ENCODE data around the gene DBNDD2. TPM values are rescaled to one million over a fixed set of nuclear protein-coding genes. Genes with fewer than 3 reads are reported as not detected.

Gene DBNDD2
- total and polyA plus RNA-seq, 11 donors, result 209 to 423 (median 346) TPM

- H3K27ac ChIP-seq, result peak overlapping the region in 5 of 12 donors; percentile 83 to 90 (median 88)
- no peak for TF ChIP-seq POLR2A (IDR thresholded peaks at IDR 0.05)
- no peak for TF ChIP-seq CTCF (IDR thresholded peaks at IDR 0.05)
- no peaks in the 10 kb centered on the region for H3K27me3 ChIP-seq
- H3K4me3 ChIP-seq, result peak overlapping the region in 10 of 12 donors; percentile 74 to 97 (median 86)
- H3K4me1 ChIP-seq, result peaks cover 0 to 54% (median 39%) of the 10 kb centered on the region in 12 donors
- intact Hi-C loops (cut with DNase I), result loop anchor here in 5 of 10 donors (5.0 to 10.0 kb wide), 4 partner anchors 45 to 452 kb away; partner anchors contain the start of genes SYS1 (in 3 of the 5), STK4 (in 1 of the 5) and TOMM34 (in 1 of the 5)
- no peaks in the 10 kb centered on the region for H3K9me3 ChIP-seq
- peaks cover 0 to 45% (median 32%) of the 10 kb centered on the region in 9 donors for H3K36me3 ChIP-seq
- no peak for DNase-seq
- 70 to 83% (median 72%) methylated on average over 2 of the region's 2 CpGs for WGBS, 4 donors
- no peak for ATAC-seq
Measured at GRCh38 chr20:45416917-45417316, 8.8 kb downstream of the DBNDD2 start.

GRCh38 chr20:45419188-45420091 is 11.4 kb downstream of the DBNDD2 start:
- TF ChIP-seq POLR2A (IDR thresholded peaks at IDR 0.05), result peak in 1 of 2 donors; percentile 59
- no peak for TF ChIP-seq CTCF (IDR thresholded peaks at IDR 0.05)
- H3K36me3 ChIP-seq, result peaks cover 0 to 63% (median 48%) of the 10 kb centered on the region in 9 donors
- DNase-seq, result peak in 4 of 5 donors; percentile 79 to 89 (median 83)
- 46 to 57% (median 54%) methylated on average over 15 to 17 of the region's 17 CpGs for WGBS, 4 donors
- peak overlapping the region in 3 of 12 donors; percentile 11 to 23 (median 23) for H3K4me3 ChIP-seq
- H3K27me3 ChIP-seq, result no peaks in the 10 kb centered on the region
- H3K4me1 ChIP-seq, result peaks cover 0 to 54% (median 39%) of the 10 kb centered on the region in 12 donors
- ATAC-seq, result peak; percentile 92 to 94 (median 92)
- H3K27ac ChIP-seq, result peak overlapping the region; percentile 69 to 93 (median 88)
- intact Hi-C loops (cut with DNase I), result loop anchor here in 5 of 10 donors (5.0 to 10.0 kb wide), 4 partner anchors 47 to 455 kb away; partner anchors contain the start of genes SYS1 (in 3 of the 5), STK4 (in 1 of the 5) and TOMM34 (in 1 of the 5)
- no peaks in the 10 kb centered on the region for H3K9me3 ChIP-seq

GRCh38 chr20:45420125-45420524 is 12.0 kb downstream of the DBNDD2 start:
- H3K4me3 ChIP-seq, result no peak overlapping the region
- TF ChIP-seq CTCF (IDR thresholded peaks at IDR 0.05) (peak in 1 of 12 donors; percentile 9), POLR2A (IDR thresholded peaks at IDR 0.05) (no peak)
- no peaks in the 10 kb centered on the region for H3K9me3 ChIP-seq
- 79 to 84% (median 82%) methylated on average over 5 to 8 of the region's 8 CpGs for WGBS, 4 donors
- H3K4me1 ChIP-seq, result peaks cover 0 to 54% (median 37%) of the 10 kb centered on the region in 12 donors
- ATAC-seq, result peak in 3 of 4 donors; percentile 0 to 18 (median 18)
- peak overlapping the region; percentile 33 to 93 (median 86) for H3K27ac ChIP-seq
- intact Hi-C loops (cut with DNase I), result no loop called here
- DNase-seq, result no peak
- H3K36me3 ChIP-seq, result peaks cover 0 to 70% (median 55%) of the 10 kb centered on the region in 9 donors
- no peaks in the 10 kb centered on the region for H3K27me3 ChIP-seq

- Histone ChIP-seq H3K27me3 (no peaks in the 10 kb centered on the region), H3K4me1 (peaks cover 0 to 33% (median 12%) of the 10 kb centered on the region in 12 donors), H3K36me3 (peaks cover 0 to 77% (median 64%) of the 10 kb centered on the region in 9 donors), H3K4me3 (no peak overlapping the region), H3K27ac (no peak overlapping the region), H3K9me3 (no peaks in the 10 kb centered on the region)
- intact Hi-C loops (cut with DNase I), result no loop called here
- ATAC-seq (no peak), DNase-seq (no peak)
- TF ChIP-seq CTCF (IDR thresholded peaks at IDR 0.05) (no peak), POLR2A (IDR thresholded peaks at IDR 0.05) (no peak)
- WGBS, 4 donors, result 88 to 96% (median 92%) methylated on average over 2 of the region's 2 CpGs
Measured at GRCh38 chr20:45423700-45424099, 15.6 kb downstream of the DBNDD2 start.

All from heart left ventricle (tissue), 16 donors.